Stimulated activated effector memory CD8-positive, alpha-beta T cell treated with anti-CD3 and anti-CD28 coated beads, Interleukin-12 subunit alpha, Interleukin-12 subunit beta, amount 100 ng/mL, for 72 hours (primary cell): ENCODE data around the gene FMOD.
"Not testable (repeated sequence)": the region's sequence is repeated elsewhere in the genome, so short reads cannot be mapped to it uniquely, and the experiment has no call there.

Source experiments
- ATAC-seq: fragments of 150-1000 bp; cut with Tn5 transposase; 2 replicates; pipeline ENCODE4 v1.10.0; 2021
- DNase-seq, 2 donors: peaks; one replicate each; pipeline ENCODE4 v3.0.0; 2021 to 2022; ENCODE audit warnings: low spot score in 2 of 2
- H3K27ac Mint-ChIP-seq: one replicate; pipeline ENCODE4 v1.8.0; 2022; ENCODE audit warnings: mild to moderate bottlenecking, mixed read lengths
- H3K36me3 Mint-ChIP-seq: one replicate; pipeline ENCODE4 v1.8.0; 2022; ENCODE audit warnings: mild to moderate bottlenecking, mixed read lengths
- H3K4me1 Mint-ChIP-seq: one replicate; pipeline ENCODE4 v1.8.0; 2022; ENCODE audit warnings: mixed read lengths
- H3K4me3 Mint-ChIP-seq: one replicate; pipeline ENCODE4 v1.8.0; 2022; ENCODE audit warnings: mild to moderate bottlenecking, mixed read lengths
- H3K9me3 Mint-ChIP-seq: one replicate; pipeline ENCODE4 v1.8.0; 2022; ENCODE audit warnings: mixed read lengths

FMOD gene

DNA sequence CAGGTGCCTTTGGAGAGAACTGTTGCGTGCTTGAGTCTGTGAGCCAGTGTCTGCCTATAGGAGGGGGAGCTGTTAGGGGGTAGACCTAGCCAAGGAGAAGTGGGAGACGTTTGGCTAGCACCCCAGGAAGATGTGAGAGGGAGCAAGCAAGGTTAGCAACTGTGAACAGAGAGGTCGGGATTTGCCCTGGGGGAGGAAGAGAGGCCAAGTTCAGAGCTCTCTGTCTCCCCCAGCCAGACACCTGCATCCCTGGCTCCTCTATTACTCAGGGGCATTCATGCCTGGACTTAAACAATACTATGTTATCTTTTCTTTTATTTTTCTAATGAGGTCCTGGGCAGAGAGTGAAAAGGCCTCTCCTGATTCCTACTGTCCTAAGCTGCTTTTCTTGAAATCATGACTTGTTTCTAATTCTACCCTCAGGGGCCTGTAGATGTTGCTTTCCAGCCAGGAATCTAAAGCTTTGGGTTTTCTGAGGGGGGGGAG is 43.2 kb downstream of the FMOD start:
- Mint-ChIP-seq H3K9me3 (no peaks in the 10 kb centered on the region), H3K27ac (peak overlapping the region; percentile 91), H3K4me1 (peaks cover 71% of the 10 kb centered on the region), H3K4me3 (peak overlapping the region; percentile 99), H3K36me3 (peaks cover 93% of the 10 kb centered on the region)
- ATAC-seq (no peak), DNase-seq (no peak)

DNA sequence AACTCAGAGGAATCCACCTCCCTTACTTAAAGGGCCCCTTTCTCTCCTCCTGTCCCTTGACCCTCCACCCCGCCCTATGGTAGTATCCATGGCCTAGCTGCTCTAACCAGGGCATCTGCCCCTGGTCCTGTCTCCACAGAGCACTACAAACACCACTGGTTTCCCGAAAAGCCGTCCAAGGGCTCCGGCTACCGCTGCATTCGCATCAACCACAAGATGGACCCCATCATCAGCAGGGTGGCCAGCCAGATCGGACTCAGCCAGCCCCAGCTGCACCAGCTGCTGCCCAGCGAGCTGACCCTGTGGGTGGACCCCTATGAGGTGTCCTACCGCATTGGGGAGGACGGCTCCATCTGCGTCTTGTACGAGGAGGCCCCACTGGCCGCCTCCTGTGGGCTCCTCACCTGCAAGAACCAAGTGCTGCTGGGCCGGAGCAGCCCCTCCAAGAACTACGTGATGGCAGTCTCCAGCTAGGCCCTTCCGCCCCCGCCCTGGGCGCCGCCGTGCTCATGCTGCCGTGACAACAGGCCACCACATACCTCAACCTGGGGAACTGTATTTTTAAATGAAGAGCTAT is 43.9 kb downstream of the FMOD start:
- peak overlapping the region; percentile 91 for H3K27ac Mint-ChIP-seq
- H3K9me3 Mint-ChIP-seq: no peaks in the 10 kb centered on the region
- ATAC-seq (no peak), DNase-seq (no peak)
- H3K4me1 Mint-ChIP-seq: peaks cover 75% of the 10 kb centered on the region
- peak overlapping the region; percentile 99 for H3K4me3 Mint-ChIP-seq
- peaks cover 87% of the 10 kb centered on the region for H3K36me3 Mint-ChIP-seq

DNA sequence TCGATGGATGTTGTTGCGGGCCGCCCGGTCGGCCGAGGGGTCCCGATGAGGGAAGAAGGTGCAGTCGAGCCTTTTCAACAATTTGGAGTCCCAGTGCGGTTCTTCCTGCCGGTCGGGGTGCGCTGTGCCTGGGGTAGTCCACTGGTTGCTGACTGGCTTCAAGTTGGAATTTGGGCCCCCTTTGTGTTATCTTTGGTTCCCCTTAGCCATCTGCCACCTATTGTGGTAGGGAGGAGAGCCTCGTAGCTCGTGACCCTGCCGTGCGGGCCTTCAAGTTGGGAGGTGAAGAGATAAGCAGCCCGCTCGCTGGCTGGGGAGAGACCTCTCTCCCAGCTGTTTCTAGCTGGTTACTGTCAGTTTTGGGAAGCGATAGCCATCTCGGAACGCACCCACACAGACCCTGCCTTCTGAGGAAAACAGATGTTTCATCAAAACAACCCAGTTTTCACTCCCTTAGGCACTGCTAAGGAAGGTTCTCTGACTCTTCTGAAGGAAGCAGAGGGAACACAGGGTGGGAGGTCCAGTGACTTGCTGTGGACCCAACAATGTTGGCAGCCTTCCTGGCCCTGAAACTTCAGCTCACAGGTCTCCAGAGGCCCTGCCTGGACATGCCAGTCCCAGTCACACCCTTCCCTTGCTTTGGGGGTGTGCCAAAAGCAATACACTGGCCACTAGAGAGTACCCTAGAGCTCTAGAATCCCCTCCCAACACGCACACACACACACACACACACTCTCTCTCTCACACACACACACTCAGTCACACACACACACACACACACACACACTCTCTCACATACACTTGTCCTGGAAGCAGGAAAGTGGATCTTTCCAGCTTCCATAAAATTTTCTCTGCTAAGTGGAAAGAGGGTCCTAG is 44.6 kb downstream of the FMOD start:
- ATAC-seq: no peak
- H3K36me3 Mint-ChIP-seq: peaks cover 80% of the 10 kb centered on the region
- H3K9me3 Mint-ChIP-seq: no peaks in the 10 kb centered on the region
- H3K27ac Mint-ChIP-seq: peak overlapping the region; percentile 91
- peak in 1 of 2 donors; percentile 72 for DNase-seq
- H3K4me3 Mint-ChIP-seq: peak overlapping the region; percentile 99
- H3K4me1 Mint-ChIP-seq: peaks cover 70% of the 10 kb centered on the region

DNA sequence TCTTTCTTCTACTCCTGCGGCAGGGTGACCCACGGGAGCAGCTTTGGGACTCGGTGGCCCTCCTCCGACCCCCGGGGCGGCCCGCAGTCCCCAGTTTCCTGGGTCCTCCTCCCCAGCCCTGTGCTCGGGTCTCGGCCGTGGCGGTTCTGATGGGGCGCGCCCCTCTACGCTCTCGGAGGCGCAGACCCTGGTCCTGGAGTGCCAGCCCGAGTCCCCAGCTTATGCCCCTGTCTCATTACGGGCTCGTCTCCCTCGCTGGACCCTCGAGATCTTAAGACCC is 45.2 kb downstream of the FMOD start:
- no peaks in the 10 kb centered on the region for H3K9me3 Mint-ChIP-seq
- H3K4me3 Mint-ChIP-seq: peak overlapping the region; percentile 99
- ATAC-seq: peak; percentile 22
- peak overlapping the region; percentile 91 for H3K27ac Mint-ChIP-seq
- H3K36me3 Mint-ChIP-seq: peaks cover 74% of the 10 kb centered on the region
- DNase-seq: no peak
- H3K4me1 Mint-ChIP-seq: peaks cover 70% of the 10 kb centered on the region

DNA sequence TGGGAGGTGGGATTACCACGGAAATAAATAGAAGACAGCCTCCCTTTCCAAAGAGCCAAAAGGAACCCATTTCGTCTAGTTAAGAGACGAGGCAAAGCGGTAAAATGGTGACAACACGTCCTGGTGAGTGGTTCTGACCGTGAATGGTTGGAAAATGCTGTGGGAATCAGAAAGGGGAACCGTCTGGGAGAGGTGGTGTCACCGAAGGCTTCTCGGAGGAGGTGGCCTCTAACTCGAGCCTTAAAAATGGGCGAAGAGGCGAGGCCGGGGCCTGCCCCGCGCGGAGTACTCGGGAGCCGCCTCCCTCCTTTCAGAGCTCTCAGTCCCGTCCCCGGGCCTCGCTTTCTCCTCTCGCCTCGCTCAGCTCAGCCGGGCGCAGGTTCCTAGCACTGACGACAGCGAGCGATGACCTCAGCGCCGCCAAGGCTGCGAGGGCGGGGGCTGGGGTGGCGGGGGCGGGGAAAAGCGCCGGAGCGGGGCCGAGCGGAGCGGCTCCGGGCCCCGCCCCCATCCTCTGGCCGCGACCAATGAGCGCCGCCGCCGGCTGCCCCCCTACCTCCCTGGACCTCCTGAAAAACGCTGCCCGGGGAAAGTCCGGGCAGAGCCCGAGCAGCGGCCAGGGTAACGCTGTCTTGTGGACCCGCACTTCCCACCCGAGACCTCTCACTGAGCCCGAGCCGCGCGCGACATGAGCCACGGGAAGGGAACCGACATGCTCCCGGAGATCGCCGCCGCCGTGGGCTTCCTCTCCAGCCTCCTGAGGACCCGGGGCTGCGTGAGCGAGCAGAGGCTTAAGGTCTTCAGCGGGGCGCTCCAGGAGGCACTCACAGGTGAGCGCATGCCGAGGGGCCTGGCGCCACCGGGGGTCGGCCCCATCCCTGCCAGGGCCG is 45.8 kb downstream of the FMOD start, which contains the start of gene BTG2:
BTG2 (plus strand) TSS at position 601 of the 890 bp plus-strand sequence; CDS start at position 689, 88 bp downstream.
- peak within 1 kb of the TSS; percentile 99 for H3K4me3 Mint-ChIP-seq
- H3K27ac Mint-ChIP-seq: peak within 1 kb of the TSS; percentile 91
- no peaks in the 10 kb centered on the region for H3K9me3 Mint-ChIP-seq
- ATAC-seq: peak; percentile 87
- peak; percentile 78 to 94 for DNase-seq
- peaks cover 68% of the 10 kb centered on the region for H3K36me3 Mint-ChIP-seq
- H3K4me1 Mint-ChIP-seq: peaks cover 70% of the 10 kb centered on the region

DNA sequence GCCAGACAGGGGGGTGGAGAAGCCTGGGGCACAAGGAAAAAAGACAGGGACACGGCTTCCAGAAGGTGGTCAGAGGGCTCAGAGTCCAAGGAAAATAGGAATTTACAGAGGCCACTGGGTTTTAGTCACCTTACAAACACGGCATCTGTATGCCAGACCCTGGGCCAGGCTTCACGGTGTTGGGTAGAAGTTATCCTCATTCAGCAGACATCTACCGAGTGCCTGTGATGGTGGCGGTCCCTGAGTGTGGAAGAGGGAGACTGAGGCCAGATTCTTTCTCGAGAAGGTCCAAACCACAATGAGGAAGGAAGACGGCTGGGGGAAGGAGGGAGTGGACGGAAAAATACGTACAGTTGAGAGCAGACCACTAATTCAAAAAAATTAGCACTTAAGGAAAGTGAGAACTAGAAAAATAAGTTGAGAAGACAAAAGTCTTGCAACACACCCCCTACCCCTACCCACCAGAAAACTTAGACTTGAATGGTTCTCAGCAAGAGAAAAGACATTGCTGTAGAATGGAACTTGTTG is 46.5 kb downstream of the FMOD start:
- DNase-seq: no peak
- H3K4me1 Mint-ChIP-seq: peaks cover 66% of the 10 kb centered on the region
- H3K27ac Mint-ChIP-seq: peak overlapping the region; percentile 91
- H3K36me3 Mint-ChIP-seq: peaks cover 61% of the 10 kb centered on the region
- H3K9me3 Mint-ChIP-seq: no peaks in the 10 kb centered on the region
- H3K4me3 Mint-ChIP-seq: peak overlapping the region; percentile 99
- ATAC-seq: no peak

DNA sequence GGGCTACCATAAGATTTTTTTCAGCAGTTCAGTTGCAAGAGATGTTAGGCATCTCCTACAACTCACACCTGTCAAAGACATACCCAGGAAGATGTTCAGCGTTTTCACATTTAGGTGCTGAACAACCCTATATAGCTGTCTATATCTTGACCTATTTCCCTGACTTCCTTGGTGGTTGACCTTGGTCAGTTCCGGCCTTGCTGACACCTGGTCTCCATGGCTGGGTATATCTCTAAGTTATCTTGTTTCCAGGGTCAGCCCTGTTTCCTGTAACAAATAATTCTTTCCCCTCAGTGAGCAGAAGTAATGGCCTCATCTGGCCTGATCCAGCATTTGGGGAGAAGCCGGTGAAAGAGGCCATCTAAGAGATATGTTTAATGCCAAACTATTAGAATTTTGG is 48.0 kb downstream of the FMOD start:
- ATAC-seq (no peak), DNase-seq (no peak)
- no peaks in the 10 kb centered on the region for H3K9me3 Mint-ChIP-seq
- peaks cover 60% of the 10 kb centered on the region for H3K4me1 Mint-ChIP-seq
- H3K36me3 Mint-ChIP-seq: peaks cover 45% of the 10 kb centered on the region
- H3K4me3 Mint-ChIP-seq: peak overlapping the region; percentile 99
- H3K27ac Mint-ChIP-seq: peak overlapping the region; percentile 91

DNA sequence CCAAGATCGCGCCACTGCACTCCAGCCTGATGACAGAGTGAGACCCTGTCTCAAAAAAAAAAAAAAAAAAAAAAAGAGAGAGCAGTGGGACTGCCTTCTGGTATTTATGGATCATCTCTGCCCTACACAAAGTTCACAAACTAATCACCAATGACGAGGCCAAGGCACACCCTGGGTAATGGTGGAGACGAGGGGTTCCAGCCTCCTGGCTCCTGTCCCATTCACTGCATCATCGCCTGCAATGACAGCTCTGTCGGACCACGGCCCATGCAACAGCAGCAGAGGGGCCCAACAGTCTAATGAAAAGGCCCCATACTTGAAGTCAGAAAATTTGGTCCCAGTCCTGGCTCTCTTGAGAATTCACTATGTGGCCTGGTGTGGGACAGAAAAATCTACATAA is 48.5 kb downstream of the FMOD start:
- DNase-seq (no peak), ATAC-seq (no peak)
- Mint-ChIP-seq H3K4me1 (peaks cover 58% of the 10 kb centered on the region), H3K9me3 (no peaks in the 10 kb centered on the region), H3K36me3 (peaks cover 41% of the 10 kb centered on the region), H3K4me3 (no peak overlapping the region), H3K27ac (no peak overlapping the region)

DNA sequence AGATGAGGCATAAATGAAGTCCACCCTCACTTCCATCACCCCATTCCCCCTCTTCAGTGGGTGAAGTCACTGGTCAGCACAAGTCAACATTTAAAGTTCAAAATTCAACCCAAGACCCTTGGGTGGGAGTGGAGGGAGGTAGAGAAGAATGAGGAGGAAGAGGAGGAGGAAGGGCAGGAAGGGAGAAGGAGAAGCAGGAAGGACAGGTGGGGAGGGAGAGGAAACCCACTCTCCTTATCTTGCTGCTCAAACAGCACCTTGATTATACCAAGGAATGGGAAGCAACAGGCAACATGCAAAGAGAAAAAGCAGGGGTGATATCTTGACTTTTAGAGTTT is 49.6 kb downstream of the FMOD start:
- peak overlapping the region; percentile 17 for H3K27ac Mint-ChIP-seq
- ATAC-seq: no peak
- peaks cover 29% of the 10 kb centered on the region for H3K36me3 Mint-ChIP-seq
- no peak for DNase-seq
- no peak overlapping the region for H3K4me3 Mint-ChIP-seq
- no peaks in the 10 kb centered on the region for H3K9me3 Mint-ChIP-seq
- peaks cover 60% of the 10 kb centered on the region for H3K4me1 Mint-ChIP-seq

DNA sequence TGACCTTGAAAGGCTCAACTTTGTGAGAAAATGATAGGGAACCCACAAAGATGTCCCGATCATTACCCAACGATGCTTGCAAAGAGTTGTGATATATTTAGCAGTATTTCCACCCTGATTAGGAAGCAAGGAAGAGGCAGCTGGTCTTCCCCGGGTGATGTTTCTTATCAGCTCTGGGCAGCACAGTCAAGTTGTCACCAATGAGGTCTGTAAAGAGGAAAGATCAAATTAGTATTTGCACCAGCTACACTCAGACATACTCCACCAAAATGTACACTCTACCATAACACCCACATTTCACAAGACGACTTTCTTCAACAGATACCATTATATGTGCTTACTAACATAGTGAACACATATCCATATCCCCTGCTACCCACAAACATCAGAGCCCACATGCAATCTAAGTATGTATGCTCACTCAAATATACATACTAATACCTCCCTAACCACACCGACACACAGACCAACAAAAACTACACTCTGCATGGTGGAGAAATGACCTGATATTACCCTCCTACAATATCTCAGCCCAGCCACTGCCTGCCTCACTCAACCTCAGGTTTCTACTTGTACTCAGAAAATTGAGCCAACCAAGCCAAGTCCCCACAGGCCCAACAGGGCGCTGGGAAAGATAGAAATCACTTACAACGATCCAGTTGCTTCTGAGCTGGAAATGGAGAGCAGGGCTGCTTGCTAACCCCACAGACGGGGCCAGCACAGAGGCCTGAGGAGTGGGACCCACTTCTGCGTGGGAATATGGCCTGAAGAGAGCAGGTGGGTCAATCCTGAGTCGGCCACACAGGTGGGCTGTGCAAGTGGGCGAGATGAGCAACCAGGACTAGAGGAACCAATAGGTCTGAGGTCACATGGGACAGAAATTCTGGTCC is 50.2 kb downstream of the FMOD start:
- Mint-ChIP-seq H3K27ac (peak overlapping the region; percentile 17), H3K9me3 (no peaks in the 10 kb centered on the region), H3K4me3 (no peak overlapping the region), H3K36me3 (peaks cover 23% of the 10 kb centered on the region), H3K4me1 (peaks cover 66% of the 10 kb centered on the region)
- no peak for DNase-seq
- peak; percentile 58 for ATAC-seq

DNA sequence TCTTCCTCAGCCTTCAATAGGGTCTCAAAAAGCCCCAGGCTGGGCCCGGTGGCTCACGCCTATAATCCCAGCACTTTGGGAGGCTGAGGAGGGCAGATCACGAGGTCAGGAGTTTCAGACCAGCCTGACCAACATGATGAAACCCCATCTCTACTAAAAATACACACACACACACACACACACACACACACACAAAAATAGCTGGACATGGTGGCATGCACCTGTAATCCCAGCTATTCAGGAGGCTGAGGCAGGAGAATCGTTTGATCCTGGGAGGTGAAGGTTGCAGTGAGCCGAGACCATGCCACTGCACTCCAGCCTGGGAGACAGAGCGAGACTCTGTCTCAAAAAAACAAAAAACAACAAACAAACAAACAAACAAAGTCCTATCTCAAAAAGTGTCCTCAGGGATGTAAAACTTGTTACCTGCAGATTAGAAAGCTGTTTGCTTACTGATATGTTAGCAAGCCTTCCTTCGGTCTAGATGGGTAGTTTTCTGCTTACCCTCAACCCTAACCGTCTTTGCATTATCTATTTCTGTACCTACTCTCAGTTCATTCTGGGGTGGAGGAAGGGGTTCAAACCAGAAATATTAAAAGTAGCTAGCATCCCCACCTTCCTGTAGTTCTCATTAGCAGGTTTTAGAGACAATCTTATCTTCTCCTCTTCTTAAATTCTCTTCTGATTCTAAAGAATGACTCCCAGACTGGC is 51.0 kb downstream of the FMOD start:
- Mint-ChIP-seq H3K27ac (peak overlapping the region; percentile 17), H3K36me3 (peaks cover 15% of the 10 kb centered on the region), H3K4me1 (peaks cover 74% of the 10 kb centered on the region)
- H3K9me3 Mint-ChIP-seq, DNase-seq, ATAC-seq, H3K4me3 Mint-ChIP-seq: not testable (repeated sequence)

DNA sequence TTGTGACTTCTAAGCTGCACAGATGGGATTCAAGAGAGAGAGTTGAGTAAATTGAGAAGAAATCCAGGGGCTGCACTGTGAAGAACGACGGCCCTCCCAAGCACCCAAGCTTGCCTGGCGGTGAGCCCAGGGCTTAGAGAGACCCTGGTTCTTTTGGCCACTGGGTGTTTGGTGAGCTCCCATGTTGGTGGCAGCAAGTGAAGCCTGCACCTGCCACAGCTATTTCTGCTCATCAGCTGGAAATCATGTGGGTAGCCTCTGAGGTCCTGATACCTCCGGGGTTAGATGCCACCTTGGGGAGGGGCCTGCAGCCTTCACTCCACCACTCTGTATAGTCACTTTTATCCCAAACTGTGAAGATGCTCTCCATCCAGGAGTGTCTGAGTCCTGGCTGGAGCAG is 51.8 kb downstream of the FMOD start:
- Mint-ChIP-seq H3K4me1 (peaks cover 73% of the 10 kb centered on the region), H3K27ac (no peak overlapping the region), H3K4me3 (no peak overlapping the region), H3K36me3 (peaks cover 8% of the 10 kb centered on the region), H3K9me3 (no peaks in the 10 kb centered on the region)
- ATAC-seq: no peak
- no peak for DNase-seq

DNA sequence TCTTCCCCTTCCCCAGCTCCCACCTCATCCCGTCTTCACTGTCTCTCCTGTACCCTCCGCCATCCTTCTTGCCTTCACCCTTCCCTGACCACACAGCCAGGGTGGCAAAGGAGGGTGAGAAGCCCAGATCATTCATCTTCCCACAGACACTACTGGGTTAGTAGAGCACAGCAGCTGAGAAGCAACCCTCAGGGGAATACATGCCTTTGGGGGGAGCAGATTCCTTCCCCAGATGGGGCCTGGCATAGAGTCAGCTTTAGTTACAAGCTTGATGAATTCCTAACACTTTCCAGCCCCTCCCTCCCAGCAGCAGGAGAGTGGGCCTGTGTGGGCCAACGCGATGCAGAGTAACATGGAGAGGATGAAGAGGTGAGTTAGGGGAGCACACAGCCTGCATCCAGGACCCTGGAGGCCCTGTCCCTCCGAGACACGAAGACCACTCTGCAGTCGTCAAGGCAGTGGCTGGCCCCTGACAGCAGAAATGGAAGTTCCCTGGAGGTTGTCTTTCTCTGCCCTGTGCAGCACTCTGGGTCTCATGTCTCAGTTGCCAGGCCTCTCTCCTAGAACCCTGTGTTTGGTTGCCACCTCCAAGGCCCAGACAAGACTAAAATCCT is 54.4 kb downstream of the FMOD start:
- Mint-ChIP-seq H3K27ac (peak overlapping the region; percentile 29), H3K4me1 (peaks cover 66% of the 10 kb centered on the region), H3K36me3 (peaks cover 2% of the 10 kb centered on the region), H3K4me3 (no peak overlapping the region), H3K9me3 (peaks cover 2% of the 10 kb centered on the region)
- no peak for ATAC-seq
- no peak for DNase-seq
